Small intestine (tissue), 7 donors: ENCODE results near the gene RAB31. TPM values are rescaled to one million over a fixed set of nuclear protein-coding genes. Genes with fewer than 3 reads are reported as not detected.
"Not testable (repeated sequence)": the region's sequence is repeated elsewhere in the genome, so short reads cannot be mapped to it uniquely, and the experiment has no call there.

Experiments used
- DNase-seq, 2 donors: peaks; one replicate each; pipeline versions ENCODE4 v3.0.0 to v3.0.0-alpha.2; 2013
- FAIRE-seq: peaks from 2 replicates; lab custom pipeline; 2012; peaks lifted over from hg19 to GRCh38; lab: Jason Lieb, UNC
- H3K27ac ChIP-seq, 3 donors: one replicate each; pipeline ENCODE4 v1.5.1; 2013; ENCODE audit warnings: low read length in 2 of 3, mild to moderate bottlenecking in 2 of 3, control low read depth in 1 of 3, inconsistent platforms in 1 of 3, low read depth in 1 of 3, moderate library complexity in 1 of 3
- H3K27me3 ChIP-seq, 3 donors: one replicate each; pipeline ENCODE4 v1.6.1; 2013; ENCODE audit warnings: low read length in 3 of 3, inconsistent platforms in 1 of 3; ENCODE audit not compliant: control insufficient read depth in 3 of 3, insufficient read depth in 3 of 3
- H3K36me3 ChIP-seq, 3 donors: one replicate each; pipeline ENCODE4 v1.6.1; 2013; ENCODE audit warnings: low read length in 3 of 3, inconsistent platforms in 1 of 3, low read depth in 1 of 3, mild to moderate bottlenecking in 1 of 3, moderate library complexity in 1 of 3; ENCODE audit not compliant: control insufficient read depth in 3 of 3, insufficient read depth in 2 of 3
- H3K4me1 ChIP-seq, 3 donors: one replicate each; pipeline ENCODE4 v1.6.1; 2013; ENCODE audit warnings: low read length in 2 of 3, inconsistent platforms in 1 of 3, low read depth in 1 of 3, mild to moderate bottlenecking in 1 of 3, moderate library complexity in 1 of 3; ENCODE audit not compliant: control insufficient read depth in 3 of 3, insufficient read depth in 2 of 3
- H3K4me3 ChIP-seq, 3 donors: one replicate each; pipeline ENCODE4 v1.5.1; 2013; ENCODE audit warnings: low read length in 3 of 3, control low read depth in 1 of 3, inconsistent platforms in 1 of 3, low read depth in 1 of 3, mild to moderate bottlenecking in 1 of 3, moderate library complexity in 1 of 3
- H3K9me3 ChIP-seq, 2 donors: one replicate each; pipeline ENCODE4 v1.6.1; 2013; ENCODE audit warnings: low read depth in 1 of 2, low read length in 1 of 2; ENCODE audit not compliant: control insufficient read depth in 2 of 2, insufficient read depth in 1 of 2
- WGBS, 3 donors: extraction: QIAGEN DNeasy Blood & Tissue Kit; methylation state at CpG; one replicate each; pipeline ENCODE4 v1.1.7; 2013; 5-methylcytosine and 5-hydroxymethylcytosine counted together
- polyA plus RNA-seq, 4 donors: library from polyadenylated mRNA; stranded (reverse) in 3 of 4; unstranded in 1 of 4; fragments of 200-250 nt in 3 of 4; fragments of 120-200 nt in 1 of 4; gene quantifications; one replicate each; pipeline versions ENCODE4 v1.2.1 to v1.2.3, GENCODE V29; 2013
- donor health status: healthy with polysubstance abuse.
- donor health status: control.
- donor health status: control.
- donor health status: Bipolar disorder and iron deficiency.
- donor health status: healthy.

RAB31 gene
- polyA plus RNA-seq, 4 donors = 4.2 to 18.4 (median 12.3) TPM

DNA sequence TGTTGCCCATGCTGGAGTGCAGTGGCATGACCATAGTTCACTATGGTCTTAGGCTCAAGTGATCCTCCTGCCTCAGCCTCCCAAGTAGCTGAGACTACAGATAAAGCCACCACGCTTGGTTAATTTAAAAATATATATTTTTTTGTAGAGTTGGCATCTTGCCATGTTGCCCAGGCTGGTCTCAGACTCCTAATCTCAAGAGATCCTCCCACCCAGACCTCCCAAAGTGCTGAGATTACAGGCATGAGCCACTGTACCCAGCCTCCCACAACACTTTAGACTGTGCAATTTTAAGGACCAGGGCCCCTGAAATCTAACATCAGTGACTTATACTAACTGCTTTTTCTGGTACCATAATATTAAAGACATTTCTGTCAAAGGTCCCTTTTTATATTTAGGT is 182.9 kb downstream of the RAB31 start:
- FAIRE-seq (no peak), DNase-seq (no peak)
- 86 to 95% (median 89%) methylated on average over 1 of the region's 1 CpG for WGBS, 3 donors
- H3K36me3 ChIP-seq = no peaks in the 10 kb centered on the region
- H3K9me3 ChIP-seq = no peaks in the 10 kb centered on the region
- H3K27ac ChIP-seq = no peak overlapping the region
- H3K27me3 ChIP-seq = no peaks in the 10 kb centered on the region
- H3K4me1 ChIP-seq = peaks cover 0 to 2% (median 0%) of the 10 kb centered on the region in 3 donors
- no peak overlapping the region for H3K4me3 ChIP-seq

DNA sequence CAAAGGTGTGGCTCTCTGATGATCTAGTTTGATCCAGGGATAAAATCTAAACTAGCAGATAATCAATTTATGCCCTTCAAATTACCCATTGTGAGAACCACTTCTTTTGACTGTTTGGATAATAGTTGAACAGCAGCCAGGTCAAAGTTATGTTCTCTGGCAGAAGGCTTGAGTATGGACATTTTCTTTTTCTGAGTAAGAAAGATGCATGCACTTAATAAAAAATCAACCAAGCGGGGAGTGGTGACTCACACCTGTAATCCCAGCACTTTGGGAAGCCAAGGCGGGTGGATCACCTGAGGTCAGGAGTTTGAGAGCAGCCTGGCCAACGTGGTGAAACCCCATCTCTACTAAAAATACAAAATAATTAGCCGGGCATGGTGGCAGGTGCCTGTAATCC is 183.4 kb downstream of the RAB31 start:
- WGBS, 3 donors = 74 to 82% (median 80%) methylated on average over 4 of the region's 4 CpGs

DNA sequence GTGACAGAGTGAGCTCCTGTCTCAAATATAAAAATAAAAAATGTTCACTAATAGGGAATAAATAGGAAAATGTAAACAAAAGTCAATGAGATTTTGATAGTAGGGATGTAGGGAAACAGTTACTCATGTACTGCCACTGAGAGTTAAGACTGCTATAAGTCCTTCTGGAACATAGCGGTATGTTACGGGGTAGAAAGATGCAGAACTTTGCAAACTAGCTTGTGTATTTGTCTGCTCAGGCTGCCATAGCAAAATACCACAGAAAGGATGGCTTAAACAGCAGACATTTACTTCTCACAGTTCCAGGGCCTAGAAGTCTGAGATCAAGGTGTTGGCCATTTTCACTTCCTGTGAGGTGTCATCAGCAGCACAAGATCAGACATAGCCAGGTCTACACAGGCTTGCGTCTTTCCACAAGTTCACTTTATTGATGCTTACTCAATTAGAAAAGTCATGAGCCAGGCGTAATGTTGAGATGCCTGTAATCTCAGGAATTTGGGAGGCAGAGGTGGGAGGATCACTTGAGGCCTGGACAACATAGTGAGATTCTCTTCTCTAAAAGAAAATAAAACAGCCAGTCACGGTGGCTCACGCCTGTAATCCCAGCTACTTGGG is 186.5 kb downstream of the RAB31 start:
- Histone ChIP-seq H3K4me3 (no peak overlapping the region), H3K27me3 (no peaks in the 10 kb centered on the region), H3K27ac (no peak overlapping the region), H3K9me3 (no peaks in the 10 kb centered on the region), H3K4me1 (peaks cover 0 to 2% (median 1%) of the 10 kb centered on the region in 3 donors), H3K36me3 (no peaks in the 10 kb centered on the region)
- no peak for FAIRE-seq
- DNase-seq = no peak
- 84 to 94% (median 85%) methylated on average over 6 of the region's 6 CpGs for WGBS, 3 donors

More for the DNA sequence above, 183.4 kb downstream of the RAB31 start:
- H3K27ac ChIP-seq, H3K9me3 ChIP-seq, H3K4me3 ChIP-seq, DNase-seq, H3K27me3 ChIP-seq, FAIRE-seq, H3K36me3 ChIP-seq, H3K4me1 ChIP-seq: not testable (repeated sequence)

DNA sequence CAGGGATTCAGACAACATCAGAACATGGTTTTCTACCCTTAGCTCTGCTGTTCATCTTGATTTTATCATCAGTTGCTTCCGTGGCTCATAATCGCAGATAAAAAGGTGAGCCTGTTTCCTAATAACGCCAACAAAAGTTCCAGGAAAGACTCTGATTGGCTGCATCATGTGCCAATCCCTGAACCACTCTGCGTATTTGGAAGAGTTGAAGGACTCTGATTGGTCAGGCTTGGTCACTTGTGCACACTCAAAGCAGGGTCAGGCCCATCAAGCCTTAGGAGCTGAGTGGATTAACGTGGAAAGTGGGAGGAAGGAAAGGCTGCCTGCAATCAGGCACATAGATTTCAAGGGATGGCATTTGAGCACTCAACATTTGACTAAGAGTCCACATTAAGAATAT is 189.0 kb downstream of the RAB31 start:
- WGBS, 3 donors = 86 to 90% (median 90%) methylated on average over 5 of the region's 5 CpGs
- Histone ChIP-seq H3K27me3 (no peaks in the 10 kb centered on the region), H3K27ac (no peak overlapping the region), H3K4me3 (no peak overlapping the region), H3K9me3 (no peaks in the 10 kb centered on the region), H3K36me3 (no peaks in the 10 kb centered on the region), H3K4me1 (peaks cover 0 to 2% (median 2%) of the 10 kb centered on the region in 3 donors)
- no peak for DNase-seq
- no peak for FAIRE-seq

DNA sequence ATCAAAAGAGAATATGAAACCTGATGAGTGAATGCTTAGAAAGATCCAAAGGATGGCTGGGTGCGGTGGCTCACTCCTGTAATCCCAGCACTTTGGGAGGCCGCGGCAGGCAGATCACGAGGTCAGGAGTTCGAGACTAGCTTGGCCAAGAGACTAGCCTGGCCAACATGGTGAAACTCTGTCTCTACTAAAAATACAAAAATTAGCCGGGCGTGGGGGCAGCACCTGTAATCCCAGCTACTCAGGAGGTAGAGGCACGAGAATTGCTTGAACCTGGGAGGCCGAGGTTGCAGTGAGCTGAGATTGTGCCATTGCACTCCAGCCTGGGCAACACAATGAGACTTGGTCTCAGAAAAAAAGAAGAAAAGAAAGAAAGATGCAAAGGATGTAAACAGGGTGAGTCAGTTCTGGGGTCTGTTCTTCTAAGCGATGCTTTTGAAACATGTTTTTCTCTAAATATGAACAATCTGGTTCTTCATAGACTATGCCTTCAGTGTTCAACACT is 189.7 kb downstream of the RAB31 start:
- FAIRE-seq, H3K27me3 ChIP-seq, H3K9me3 ChIP-seq, H3K36me3 ChIP-seq, H3K4me1 ChIP-seq, H3K27ac ChIP-seq, DNase-seq, H3K4me3 ChIP-seq: not testable (repeated sequence)
- WGBS, 3 donors = 92 to 96% (median 95%) methylated on average over 10 of the region's 10 CpGs

DNA sequence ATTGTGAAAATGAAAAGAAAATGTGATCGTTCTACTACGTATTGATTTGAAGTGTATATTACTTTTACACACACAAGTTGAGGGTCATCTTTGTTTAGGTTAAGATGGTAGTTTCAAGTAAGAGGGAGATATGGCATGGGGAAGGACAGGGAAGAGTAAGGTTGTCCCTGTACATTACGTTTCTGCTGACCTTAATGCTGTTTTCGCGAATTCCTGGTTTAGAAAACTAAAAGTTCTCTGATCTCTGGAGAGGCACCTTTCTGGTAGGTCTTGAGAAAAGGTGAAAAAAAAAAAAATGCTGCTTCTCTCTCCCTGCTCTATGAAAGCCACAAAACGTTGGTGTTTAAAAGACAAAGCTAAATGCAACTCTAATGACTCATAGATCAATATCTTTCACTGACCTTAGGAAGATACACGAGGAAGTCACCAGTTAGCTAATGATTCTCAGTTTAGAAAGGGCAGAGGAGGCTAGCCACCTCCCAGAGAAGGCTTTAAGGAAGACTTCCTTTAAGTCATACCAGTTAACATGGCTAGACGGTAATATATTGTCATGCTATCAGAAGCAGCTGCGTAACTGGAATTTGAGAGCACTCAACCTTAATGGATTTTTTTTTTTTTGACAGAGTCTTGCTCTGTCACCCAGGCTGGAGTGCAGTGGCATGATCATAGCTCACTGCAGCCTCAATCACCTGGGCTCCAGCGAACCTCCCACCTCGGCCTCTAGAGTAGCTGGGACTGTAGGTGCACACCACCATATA is 190.9 kb downstream of the RAB31 start:
- 63 to 66% (median 64%) methylated on average over 11 of the region's 11 CpGs for WGBS, 3 donors
- FAIRE-seq = no peak

DNA sequence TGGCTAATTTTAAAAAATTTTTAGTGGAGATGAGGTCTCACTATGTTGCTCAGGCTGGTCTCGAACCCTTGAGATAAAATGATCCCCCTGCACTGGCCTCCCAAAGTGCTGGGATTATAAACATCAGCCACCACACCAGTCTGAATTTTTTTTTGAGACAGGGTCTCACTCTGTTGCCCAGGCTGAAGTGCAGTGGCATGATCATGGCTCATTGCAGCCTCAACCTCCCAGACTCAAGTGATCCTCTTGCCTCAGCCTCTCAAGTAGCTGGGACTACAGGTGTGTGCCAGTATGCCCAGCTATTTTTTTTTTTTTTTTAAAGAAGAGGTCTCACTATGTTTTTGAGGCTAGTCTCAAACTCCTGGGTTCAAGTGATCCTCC is 191.4 kb downstream of the RAB31 start:
- H3K27ac ChIP-seq = not testable (repeated sequence)

More for the DNA sequence above, 190.9 kb downstream of the RAB31 start:
- Histone ChIP-seq H3K27me3 (no peaks in the 10 kb centered on the region), H3K36me3 (no peaks in the 10 kb centered on the region), H3K4me1 (peaks cover 0 to 2% (median 2%) of the 10 kb centered on the region in 3 donors), H3K4me3 (no peak overlapping the region), H3K27ac (peak overlapping the region in 1 of 3 donors; percentile 14), H3K9me3 (no peaks in the 10 kb centered on the region)
- peak; percentile 63 to 79 for DNase-seq

DNA sequence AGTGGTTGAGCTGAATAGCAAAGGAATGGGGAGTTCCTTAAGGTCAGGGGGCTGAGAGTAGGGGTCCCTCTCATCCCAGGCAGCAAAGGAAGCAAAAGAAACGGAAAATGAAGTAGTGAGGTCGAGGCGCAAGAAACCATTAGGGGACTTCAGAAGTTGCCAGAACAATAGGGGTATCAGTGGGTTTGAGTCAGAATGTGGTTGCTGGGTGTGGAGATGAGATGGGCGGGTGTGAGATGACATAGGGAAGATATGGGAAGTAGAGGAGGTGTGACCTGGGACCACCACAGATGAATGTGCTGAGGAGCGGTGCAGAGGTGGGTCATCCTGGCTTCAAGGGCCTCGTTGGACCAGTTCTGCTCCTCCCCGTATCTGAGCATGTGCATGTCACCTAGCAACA is 192.6 kb downstream of the RAB31 start:
- Histone ChIP-seq H3K27ac (no peak overlapping the region), H3K36me3 (no peaks in the 10 kb centered on the region), H3K4me3 (no peak overlapping the region), H3K27me3 (peaks cover 0 to 1% (median 0%) of the 10 kb centered on the region in 3 donors), H3K9me3 (no peaks in the 10 kb centered on the region), H3K4me1 (peaks cover 0 to 2% (median 0%) of the 10 kb centered on the region in 3 donors)
- FAIRE-seq = no peak
- DNase-seq = no peak
- WGBS, 3 donors = 87 to 91% (median 89%) methylated on average over 7 of the region's 7 CpGs

More for the DNA sequence above, 191.4 kb downstream of the RAB31 start:
- H3K36me3 ChIP-seq, H3K4me1 ChIP-seq, FAIRE-seq, DNase-seq, H3K27me3 ChIP-seq, H3K9me3 ChIP-seq, H3K4me3 ChIP-seq: not testable (repeated sequence)
- 84 to 95% (median 91%) methylated on average over 1 of the region's 1 CpG for WGBS, 3 donors
